Pulmonary artery endothelial cell (primary cell): ENCODE data around the gene BICRAL. TPM values are rescaled to one million over a fixed set of nuclear protein-coding genes. Genes with fewer than 3 reads are reported as not detected.
"Not testable (repeated sequence)": the region's sequence is repeated elsewhere in the genome, so short reads cannot be mapped to it uniquely, and the experiment has no call there.

ENCODE experiments used
- DNase-seq: peaks from one replicate; pipeline ENCODE4 v3.0.0-alpha.2; 2011; ENCODE audit warnings: low read depth, low spot score
- total RNA-seq: library from RNA; depleted of rRNA; stranded (reverse); fragments of >200 nt; gene quantifications from 2 replicates; pipeline ENCODE4 v1.2.3, GENCODE V29; 2014

Gene BICRAL
- total RNA-seq, 1 donor from 2014 or later, result 2.7 TPM

- peak; percentile 88 for DNase-seq
Observed at GRCh38 chr6:42890311-42891198, 108.7 kb downstream of the BICRAL start.

- no peak for DNase-seq
Observed at GRCh38 chr6:42891199-42891722, 109.4 kb downstream of the BICRAL start.

- DNase-seq, result not testable (repeated sequence)
Observed at GRCh38 chr6:42894041-42894828, 112.4 kb downstream of the BICRAL start.

GRCh38 chr6:42896178-42896719, 114.4 kb downstream of the BICRAL start:
- no peak for DNase-seq

DNA sequence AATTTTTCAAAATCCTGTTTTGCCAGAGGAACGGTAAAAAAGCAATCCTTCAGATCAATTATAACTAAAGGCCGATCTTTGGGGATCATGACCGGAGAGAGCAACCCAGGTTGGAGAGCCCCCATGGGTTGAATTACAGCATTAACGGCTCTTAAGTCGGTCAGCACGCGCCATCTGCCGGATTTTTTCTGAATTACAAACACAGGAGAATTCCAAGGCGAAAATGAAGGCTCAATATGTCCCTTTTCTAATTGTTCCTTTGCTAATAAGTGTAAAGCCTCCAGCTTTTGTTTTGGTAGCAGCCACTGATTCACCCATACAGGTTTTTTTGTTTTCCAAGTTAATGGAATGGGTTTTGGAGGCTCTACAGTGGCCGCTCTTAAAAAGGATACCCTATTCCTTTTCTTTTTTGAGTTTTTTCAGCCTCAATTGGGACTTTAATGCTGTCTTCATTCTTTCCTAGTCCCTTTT, 117.1 kb downstream of the BICRAL start:
- DNase-seq, result no peak

GRCh38 chr6:42899871-42900270, 118.0 kb downstream of the BICRAL start:
- no peak for DNase-seq

DNA sequence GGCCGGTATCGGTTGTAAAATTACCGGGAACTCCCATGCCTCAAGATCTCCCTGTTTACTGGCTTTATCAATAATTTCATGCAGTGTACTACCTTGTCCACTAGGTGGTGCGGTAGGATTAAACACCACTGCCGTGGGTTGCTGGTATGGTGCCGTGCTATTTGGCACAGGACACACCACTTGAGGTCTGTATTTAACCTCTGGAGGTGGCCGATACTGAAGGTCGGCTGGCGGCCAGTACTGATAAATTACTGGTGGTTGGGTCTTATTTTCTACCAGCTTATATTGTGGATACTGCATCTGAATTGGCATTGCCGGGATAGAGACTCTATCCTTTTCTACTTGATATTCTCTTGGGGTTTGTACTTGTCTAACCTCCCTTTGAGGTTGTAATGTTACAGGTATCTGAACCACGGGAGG, 119.7 kb downstream of the BICRAL start:
- DNase-seq, result peak; percentile 54

GRCh38 chr6:42902429-42903263, 120.8 kb downstream of the BICRAL start:
- not testable (repeated sequence) for DNase-seq

DNA sequence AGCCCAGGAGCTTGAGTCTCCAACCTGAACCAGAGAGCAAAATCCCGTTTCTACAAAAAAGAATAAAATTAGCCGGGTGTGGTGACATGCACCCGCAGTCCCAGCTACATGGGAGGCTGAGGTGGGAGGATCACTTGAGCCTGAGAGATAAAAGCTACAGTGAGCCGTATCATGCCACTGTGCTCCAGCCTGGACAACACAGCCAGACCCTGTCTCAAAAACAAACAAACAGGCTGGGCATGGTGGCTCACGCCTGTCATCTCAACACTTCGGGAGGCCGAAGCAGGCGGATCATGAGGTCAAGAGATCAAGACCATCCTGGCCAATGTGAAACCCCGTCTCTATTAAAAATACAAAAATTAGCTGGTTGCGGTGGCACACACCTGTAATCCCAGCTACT, 122.6 kb downstream of the BICRAL start:
- DNase-seq, result no peak

- no peak for DNase-seq
Observed at GRCh38 chr6:42907336-42907735, 125.5 kb downstream of the BICRAL start.

GRCh38 chr6:42909835-42910234, 128.0 kb downstream of the BICRAL start:
- DNase-seq, result no peak

DNA sequence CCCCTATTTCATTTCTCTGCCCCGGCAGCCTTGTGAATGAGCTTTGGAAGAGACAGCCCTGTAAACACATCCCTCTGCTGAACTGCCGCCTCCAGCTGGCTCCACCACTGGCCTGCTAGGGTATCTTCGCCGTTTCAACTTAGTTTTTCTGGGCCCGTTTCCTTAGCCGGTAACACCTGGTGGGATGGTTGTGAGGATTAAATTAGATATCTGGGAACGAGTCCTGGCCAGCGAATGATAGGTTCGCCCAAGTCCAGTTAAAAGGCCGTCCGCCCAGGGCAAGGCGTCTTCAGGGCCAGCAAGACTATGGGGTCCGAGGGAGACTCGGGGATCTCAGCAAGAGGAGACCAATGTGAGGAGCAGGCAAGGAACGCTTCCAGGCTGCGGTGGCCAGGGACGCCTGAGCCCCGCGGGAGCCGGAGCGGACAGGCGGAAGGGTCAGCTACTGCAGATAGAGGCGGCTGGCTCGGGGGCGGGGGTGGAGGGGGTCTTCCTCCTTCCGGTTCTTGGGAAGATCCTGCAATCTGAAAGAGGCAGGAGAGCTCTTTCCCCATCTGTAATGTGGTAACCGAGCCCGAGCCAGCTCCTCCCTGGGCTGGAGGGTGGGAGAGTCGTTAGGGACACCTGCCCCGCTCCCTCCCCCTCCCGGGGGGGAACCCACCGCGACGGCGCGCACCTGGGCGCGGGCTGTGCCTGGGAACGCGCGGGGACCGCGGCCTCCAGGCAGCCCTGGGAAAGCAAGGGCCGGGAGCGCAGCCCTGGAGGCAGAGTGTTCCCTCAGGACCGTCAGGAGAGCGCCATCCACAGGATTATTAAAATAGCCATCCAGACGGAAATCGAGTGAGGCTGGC, 129.5 kb downstream of the BICRAL start:
- DNase-seq, result no peak

- DNase-seq, result no peak
Observed at GRCh38 chr6:42914546-42914945, 132.7 kb downstream of the BICRAL start.

GRCh38 chr6:42915732-42916131, 133.9 kb downstream of the BICRAL start, which contains the start of gene PTCRA:
PTCRA (plus strand) TSS chr6:42916053; CDS start chr6:42916070, 17 bp downstream.
- DNase-seq, result no peak

- DNase-seq, result no peak
Observed at GRCh38 chr6:42916288-42916687, 134.4 kb downstream of the BICRAL start.

Other genes with a start within 250 kb of the BICRAL start
- 20.5 and 32.8 TPM in 2 replicates for gene UBR2, start 218.0 kb upstream of the BICRAL start, total RNA-seq
- 0.13 and 0.21 TPM in 2 replicates for gene PRPH2, start 59.5 kb upstream of the BICRAL start, total RNA-seq
- gene TBCC, start 35.9 kb upstream of the BICRAL start, total RNA-seq, result 33.2 and 37.4 TPM in 2 replicates
- 127 and 158 TPM in 2 replicates for gene RPL7L1, start 97.6 kb downstream of the BICRAL start, total RNA-seq
- gene PTCRA, start 134.0 kb downstream of the BICRAL start, total RNA-seq, result not detected in 2 replicates
- 21.2 and 41.7 TPM in 2 replicates for gene CNPY3, start 147.4 kb downstream of the BICRAL start, total RNA-seq
- gene GNMT, start 178.7 kb downstream of the BICRAL start, total RNA-seq, result 0.13 and 0.21 TPM in 2 replicates
- 21.7 and 32.7 TPM in 2 replicates for gene PEX6, start 197.1 kb downstream of the BICRAL start, total RNA-seq
- 36.1 and 45.3 TPM in 2 replicates for gene PPP2R5D, start 202.5 kb downstream of the BICRAL start, total RNA-seq
- gene MEA1, start 231.9 kb downstream of the BICRAL start, total RNA-seq, result 48.4 and 55.7 TPM in 2 replicates
- 123 and 148 TPM in 2 replicates for gene KLHDC3, start 232.2 kb downstream of the BICRAL start, total RNA-seq
- 112 and 137 TPM in 2 replicates for gene RRP36, start 239.6 kb downstream of the BICRAL start, total RNA-seq